ENCODE results near the gene PALLD. TPM values are rescaled to one million over a fixed set of nuclear protein-coding genes. Genes with fewer than 3 reads are reported as not detected.

PALLD gene
- total and polyA plus RNA-seq, 2 donors (not counting 3 experiments of a cell fraction or from before 2014, with no cell fraction given) = 13.4 to 48.2 TPM

DNA sequence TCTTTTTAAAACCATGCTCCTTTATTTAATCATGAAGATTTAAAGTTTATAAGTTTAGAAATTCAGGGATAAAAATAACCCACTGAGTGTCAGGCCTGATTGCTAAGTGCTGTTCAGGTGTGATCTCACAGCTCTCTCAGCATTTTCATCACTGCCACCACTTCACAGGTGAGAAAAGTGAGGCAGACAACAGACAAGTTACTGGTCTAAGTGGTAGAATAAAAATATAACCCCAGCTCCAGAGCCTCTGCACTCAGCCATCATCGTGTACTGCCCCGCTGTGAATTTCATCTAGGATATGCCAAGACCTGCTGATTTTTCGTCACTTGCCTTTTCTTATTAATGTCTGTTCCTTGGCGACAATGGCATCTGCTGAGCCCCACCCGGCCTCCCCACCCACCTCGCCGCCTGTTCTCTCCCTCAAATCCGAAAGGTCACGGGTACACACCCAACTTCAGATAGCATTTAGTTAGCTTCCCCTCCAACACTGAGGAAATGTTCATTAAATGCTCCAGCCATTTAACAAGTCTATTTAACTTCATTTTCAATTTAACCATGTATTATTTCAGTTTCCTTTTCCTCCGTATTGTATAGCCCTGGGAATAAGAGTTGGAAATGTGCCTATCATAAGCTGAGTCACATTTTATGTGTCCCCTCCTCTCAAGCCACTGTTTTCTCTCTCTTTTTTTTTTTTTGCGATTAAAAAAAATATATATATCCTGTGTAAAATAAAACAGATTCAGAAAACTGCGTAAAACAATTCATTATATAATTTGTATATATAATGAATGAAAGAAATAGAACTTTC is 276.7 kb downstream of the PALLD start:
- no TSS peak for BruUV-seq (replicated peaks)
- H3K27me3 ChIP-seq (ENCODE audit: control insufficient read depth in 2 of 2, insufficient read depth in 2 of 2, low read length in 2 of 2) = no peaks in the 10 kb centered on the region
- no peaks in the 10 kb centered on the region for H3K9me1 ChIP-seq (replicated peaks; ENCODE audit: control insufficient read depth, extremely low read depth, insufficient read depth, low read length)
- CTCF ChIA-PET = interaction anchor here (0.8 to 1.3 kb wide), 2 partner anchors 30 to 43 kb away, joined by 3 read pairs; no protein-coding TSS in a partner anchor
- peak overlapping the region; percentile 88 for H2AFZ ChIP-seq (ENCODE audit: low read depth, low read length)
- peak overlapping the region; percentile 87 for H3K4me2 ChIP-seq (ENCODE audit: insufficient read depth, low read length)
- dilution Hi-C loops (cut with MboI; ENCODE audit: extremely low pct_ligation_motif_present, low sequenced_read_pairs) (no loop called here), intact Hi-C loops (cut with micrococcal nuclease) (no loop called here)
- H3K27ac ChIP-seq (ENCODE audit: insufficient read depth, low read depth, low read length) = no peak overlapping the region
- peak overlapping the region; percentile 24 for H3K9ac ChIP-seq (replicated peaks; ENCODE audit: extremely low read depth, insufficient read depth, low read length)
- peaks cover 11% of the 10 kb centered on the region for H3K4me1 ChIP-seq (ENCODE audit: control insufficient read depth, extremely low read depth, insufficient read depth, low read length)
- TF ChIP-seq, protein P1, sequence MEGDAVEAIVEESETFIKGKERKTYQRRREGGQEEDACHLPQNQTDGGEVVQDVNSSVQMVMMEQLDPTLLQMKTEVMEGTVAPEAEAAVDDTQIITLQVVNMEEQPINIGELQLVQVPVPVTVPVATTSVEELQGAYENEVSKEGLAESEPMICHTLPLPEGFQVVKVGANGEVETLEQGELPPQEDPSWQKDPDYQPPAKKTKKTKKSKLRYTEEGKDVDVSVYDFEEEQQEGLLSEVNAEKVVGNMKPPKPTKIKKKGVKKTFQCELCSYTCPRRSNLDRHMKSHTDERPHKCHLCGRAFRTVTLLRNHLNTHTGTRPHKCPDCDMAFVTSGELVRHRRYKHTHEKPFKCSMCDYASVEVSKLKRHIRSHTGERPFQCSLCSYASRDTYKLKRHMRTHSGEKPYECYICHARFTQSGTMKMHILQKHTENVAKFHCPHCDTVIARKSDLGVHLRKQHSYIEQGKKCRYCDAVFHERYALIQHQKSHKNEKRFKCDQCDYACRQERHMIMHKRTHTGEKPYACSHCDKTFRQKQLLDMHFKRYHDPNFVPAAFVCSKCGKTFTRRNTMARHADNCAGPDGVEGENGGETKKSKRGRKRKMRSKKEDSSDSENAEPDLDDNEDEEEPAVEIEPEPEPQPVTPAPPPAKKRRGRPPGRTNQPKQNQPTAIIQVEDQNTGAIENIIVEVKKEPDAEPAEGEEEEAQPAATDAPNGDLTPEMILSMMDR (IDR thresholded peaks at IDR 0.05; ENCODE audit: extremely low read depth in 1 of 2, insufficient read depth in 1 of 2, low read depth in 1 of 2, low read length in 2 of 2) = no peak
- TF ChIP-seq FOS (IDR thresholded peaks at IDR 0.05; ENCODE audit: borderline replicate concordance, insufficient read depth, low read length) (peak; percentile 23), EZH2 (IDR thresholded peaks at IDR 0.05; ENCODE audit: borderline replicate concordance, low read depth, low read length, severe bottlenecking) (no peak), JUN (IDR thresholded peaks at IDR 0.05; ENCODE audit: borderline replicate concordance, insufficient read depth, insufficient read length, low read depth) (no peak)
- TF ChIP-seq, protein P2, sequence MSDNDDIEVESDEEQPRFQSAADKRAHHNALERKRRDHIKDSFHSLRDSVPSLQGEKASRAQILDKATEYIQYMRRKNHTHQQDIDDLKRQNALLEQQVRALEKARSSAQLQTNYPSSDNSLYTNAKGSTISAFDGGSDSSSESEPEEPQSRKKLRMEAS (IDR thresholded peaks at IDR 0.05; ENCODE audit: insufficient read depth, insufficient read length) = no peak
- POLR2A ChIA-PET = no interaction called here
- FAIRE-seq = peak; percentile 12
- H3K9me3 ChIP-seq (replicated peaks; ENCODE audit: control insufficient read depth, insufficient read depth, low read length) = no peaks in the 10 kb centered on the region
- H4K20me1 ChIP-seq (replicated peaks; ENCODE audit: control insufficient read depth, extremely low read depth, insufficient read depth, low read length) = no peaks in the 10 kb centered on the region
- no peaks in the 10 kb centered on the region for H3K79me2 ChIP-seq (ENCODE audit: control insufficient read depth, insufficient read depth, low read length)
- H3K36me3 ChIP-seq (ENCODE audit: control insufficient read depth in 2 of 2, extremely low read depth in 1 of 2, insufficient read depth in 2 of 2, low read length in 2 of 2) = no peaks in the 10 kb centered on the region
- H3K4me3 ChIP-seq (replicated peaks in 1 of 3; ENCODE audit: insufficient read depth in 1 of 3, low read depth in 1 of 3, low read length in 3 of 3) = peak overlapping the region; percentile 7 to 51 (median 21)
- DNase-seq (ENCODE audit: low read depth, low spot score) = peak; percentile 78

Data from endothelial cell of umbilical vein (primary cell).